ENCODE results near the gene SLC7A7. TPM values are rescaled to one million over a fixed set of nuclear protein-coding genes. Genes with fewer than 3 reads are reported as not detected.
"Not testable (repeated sequence)": the region's sequence is repeated elsewhere in the genome, so short reads cannot be mapped to it uniquely, and the experiment has no call there.

Gene SLC7A7
- total RNA-seq, 2 experiments from 2014 or later = 0.89 to 1.1 TPM

- H3K27ac ChIP-seq (ENCODE audit: low read depth in 1 of 2, low read length in 2 of 2) = peak overlapping the region; percentile 79 to 89
- peaks cover 0 to 3% of the 10 kb centered on the region in 2 experiments for H3K9me3 ChIP-seq (ENCODE audit: control insufficient read depth in 1 of 2, insufficient read depth in 1 of 2, low read length in 2 of 2)
- TF ChIP-seq CTCF (IDR thresholded peaks at IDR 0.05) = no peak
- DNase-seq (peak in 1 of 14 experiments; percentile 41), ATAC-seq (ENCODE audit: poor library complexity) (peak; percentile 9)
- H3K27me3 ChIP-seq (ENCODE audit: control insufficient read depth in 1 of 2, insufficient read depth in 2 of 2, low read length in 2 of 2) = peaks cover 0 to 3% of the 10 kb centered on the region in 2 experiments
- H3K36me3 ChIP-seq (ENCODE audit: insufficient read depth, low read length) = peaks cover 28% of the 10 kb centered on the region
- peak overlapping the region; percentile 85 for H3K4me3 Mint-ChIP-seq
- ChIA-PET CTCF (interaction anchor here (1.0 to 2.1 kb wide), 2 partner anchors 23 to 260 kb away, joined by 6 to 11 read pairs; no protein-coding TSS in a partner anchor), POLR2A (interaction anchor here (0.6 to 3.1 kb wide), 14 partner anchors 8 to 472 kb away, joined by 3 to 20 read pairs (median 4); partner anchors contain the start of genes DAD1, LRP10, OXA1L and PPP1R3E)
- peaks cover 28% of the 10 kb centered on the region for H3K4me1 Mint-ChIP-seq (ENCODE audit: low read depth)
- intact Hi-C loops (cut with DNase I, micrococcal nuclease) = loop anchor here in 1 of 2 experiments (2.0 to 5.0 kb wide), 2 partner anchors 63 to 242 kb away; partner anchors contain the start of genes DAD1 and OXA1L
- H3K27ac Mint-ChIP-seq = peak overlapping the region; percentile 89
- H3K36me3 Mint-ChIP-seq (ENCODE audit: low read depth) = peaks cover 42% of the 10 kb centered on the region
- no peaks in the 10 kb centered on the region for H3K9me3 Mint-ChIP-seq
- H3K4me1 ChIP-seq (ENCODE audit: insufficient read depth, low read length) = peaks cover 19% of the 10 kb centered on the region
- H3K27me3 Mint-ChIP-seq = peaks cover 4% of the 10 kb centered on the region
- peak overlapping the region; percentile 78 for H3K4me3 ChIP-seq (ENCODE audit: low read length)
These were observed 15.3 kb upstream of the SLC7A7 start for GRCh38 chr14:22830443-22831010.

DNA sequence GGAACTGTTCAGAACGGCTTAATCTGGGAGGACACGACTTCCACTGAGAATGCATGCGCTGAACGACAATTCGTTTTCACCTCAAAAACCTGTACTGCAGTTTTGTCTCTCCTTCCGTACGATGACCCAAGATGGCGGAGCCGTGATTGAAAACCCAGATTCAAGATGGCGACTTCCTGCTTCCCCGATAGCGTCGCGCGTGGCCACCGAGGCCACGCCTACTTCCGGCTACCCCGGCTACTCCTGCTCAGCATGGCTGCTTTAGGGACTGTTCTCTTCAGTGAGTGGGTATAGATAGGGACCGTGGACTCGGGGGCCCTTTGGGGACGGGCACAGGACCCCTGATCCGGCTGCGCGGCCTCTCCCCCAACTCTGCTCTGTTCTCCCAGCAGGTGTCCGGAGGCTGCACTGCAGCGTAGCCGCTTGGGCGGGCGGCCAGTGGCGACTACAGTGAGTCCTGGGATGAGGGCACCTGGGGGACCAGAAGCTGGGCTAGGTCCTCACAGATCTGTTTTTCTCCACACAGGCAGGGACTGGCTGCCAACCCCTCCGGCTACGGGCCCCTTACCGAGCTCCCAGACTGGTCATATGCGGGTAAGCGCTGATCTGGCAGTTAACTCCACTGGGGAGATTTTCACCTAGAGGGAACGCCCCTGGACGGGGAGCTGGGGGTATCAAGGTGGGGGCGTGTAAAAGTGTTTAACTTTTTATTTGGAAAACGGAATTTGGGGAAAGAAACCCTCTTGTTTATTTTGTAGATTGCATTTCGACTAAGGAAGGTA lies 14.6 kb upstream of the SLC7A7 start, which contains the start of gene MRPL52:
TSS of gene MRPL52 (plus strand) at position 227 of the 782 bp plus-strand sequence. CDS start at position 253, 26 bp downstream.
- Mint-ChIP-seq H3K4me3 (peak within 1 kb of the TSS; percentile 85), H3K27me3 (peaks cover 5% of the 10 kb centered on the region), H3K36me3 (ENCODE audit: low read depth) (peaks cover 35% of the 10 kb centered on the region), H3K27ac (peak within 1 kb of the TSS; percentile 89), H3K4me1 (ENCODE audit: low read depth) (peaks cover 33% of the 10 kb centered on the region), H3K9me3 (no peaks in the 10 kb centered on the region)
- intact Hi-C loops (cut with DNase I, micrococcal nuclease) = loop anchor here (2.0 to 5.0 kb wide), 3 partner anchors 63 to 273 kb away; partner anchors contain the start of genes DAD1 (in 1 of the 2) and OXA1L (in 1 of the 2)
- ChIA-PET POLR2A (interaction anchor here (0.6 to 3.1 kb wide), 15 partner anchors 9 to 473 kb away, joined by 3 to 20 read pairs (median 4); partner anchors contain the start of genes DAD1, LRP10, OXA1L and PPP1R3E), CTCF (interaction anchor here (0.8 to 2.1 kb wide), 3 partner anchors 24 to 260 kb away, joined by 4 to 11 read pairs (median 6); no protein-coding TSS in a partner anchor)
- H3K27me3 ChIP-seq (ENCODE audit: control insufficient read depth in 1 of 2, insufficient read depth in 2 of 2, low read length in 2 of 2) = peaks cover 0 to 3% of the 10 kb centered on the region in 2 experiments
- peak within 1 kb of the TSS; percentile 79 to 89 for H3K27ac ChIP-seq (ENCODE audit: low read depth in 1 of 2, low read length in 2 of 2)
- ATAC-seq (ENCODE audit: poor library complexity) = peak; percentile 94
- peaks cover 0 to 3% of the 10 kb centered on the region in 2 experiments for H3K9me3 ChIP-seq (ENCODE audit: control insufficient read depth in 1 of 2, insufficient read depth in 1 of 2, low read length in 2 of 2)
- DNase-seq = peak; percentile 84 to 97 (median 89)
- no peak for TF ChIP-seq CTCF (IDR thresholded peaks at IDR 0.05)
- peaks cover 21% of the 10 kb centered on the region for H3K36me3 ChIP-seq (ENCODE audit: insufficient read depth, low read length)
- H3K4me3 ChIP-seq (ENCODE audit: low read length) = peak within 1 kb of the TSS; percentile 78
- peaks cover 22% of the 10 kb centered on the region for H3K4me1 ChIP-seq (ENCODE audit: insufficient read depth, low read length)

DNA sequence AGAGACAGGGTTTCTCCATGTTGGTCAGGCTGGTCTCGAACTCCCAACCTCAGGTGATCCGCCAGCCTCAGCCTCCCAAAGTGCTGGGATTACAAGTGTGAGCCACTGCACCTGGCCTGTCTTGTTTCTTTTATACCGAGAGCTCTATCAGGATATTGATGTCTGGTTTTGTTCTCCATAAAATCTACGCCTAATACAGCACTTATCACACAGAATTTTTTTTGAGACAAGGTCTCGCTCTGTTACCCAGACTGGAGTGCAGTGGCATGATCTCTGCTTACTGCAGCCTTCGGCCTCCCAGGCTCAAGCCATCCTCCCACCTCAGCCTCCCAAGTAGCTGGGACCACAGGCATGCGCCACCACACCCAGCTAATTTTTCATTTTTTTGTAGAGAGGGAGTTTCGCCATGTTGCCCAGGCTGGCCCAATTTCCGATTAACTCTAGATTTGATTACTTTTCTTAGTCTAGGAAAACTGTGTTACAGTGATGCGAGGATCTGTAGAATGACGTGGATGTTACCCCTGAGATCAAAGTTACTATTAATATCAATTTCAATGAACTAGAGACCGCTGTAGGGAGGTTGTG lies 13.9 kb upstream of the SLC7A7 start:
- H3K27me3 ChIP-seq (ENCODE audit: control insufficient read depth in 1 of 2, insufficient read depth in 2 of 2, low read length in 2 of 2); ATAC-seq (ENCODE audit: poor library complexity); H3K9me3 ChIP-seq (ENCODE audit: control insufficient read depth in 1 of 2, insufficient read depth in 1 of 2, low read length in 2 of 2); DNase-seq; H3K9me3 Mint-ChIP-seq; H3K27me3 Mint-ChIP-seq: not testable (repeated sequence)
- intact Hi-C loops (cut with DNase I, micrococcal nuclease) = loop anchor here in 1 of 2 experiments (2.0 kb wide), 1 partner anchor 272 kb away; no protein-coding TSS in a partner anchor
- H3K27ac Mint-ChIP-seq = peak overlapping the region; percentile 89
- H3K4me1 ChIP-seq (ENCODE audit: insufficient read depth, low read length) = peaks cover 25% of the 10 kb centered on the region
- peak overlapping the region; percentile 85 for H3K4me3 Mint-ChIP-seq
- H3K36me3 ChIP-seq (ENCODE audit: insufficient read depth, low read length) = peaks cover 17% of the 10 kb centered on the region
- peaks cover 39% of the 10 kb centered on the region for H3K4me1 Mint-ChIP-seq (ENCODE audit: low read depth)
- H3K4me3 ChIP-seq (ENCODE audit: low read length) = peak overlapping the region; percentile 78
- H3K27ac ChIP-seq (ENCODE audit: low read depth in 1 of 2, low read length in 2 of 2) = peak overlapping the region; percentile 79 to 89
- H3K36me3 Mint-ChIP-seq (ENCODE audit: low read depth) = peaks cover 31% of the 10 kb centered on the region
- POLR2A ChIA-PET = interaction anchor here (0.6 to 3.1 kb wide), 5 partner anchors 17 to 64 kb away, joined by 3 to 20 read pairs (median 3); partner anchors contain the start of genes LRP10 and OXA1L
- CTCF ChIA-PET = interaction anchor here (0.8 to 2.1 kb wide), 2 partner anchors 24 to 259 kb away, joined by 4 to 11 read pairs; no protein-coding TSS in a partner anchor

Data from CD4-positive, alpha-beta T cell (primary cell).